IMR-90 (cell line): ENCODE results near the gene PIM3.

Experiments
- BHLHE40 ChIP-seq: fragments of 150-350 bp; IDR thresholded peaks from 2 replicates; pipeline ENCODE4 v1.6.1; 2016; ENCODE audit warnings: mild to moderate bottlenecking, low read depth, low read length
- CHD1 ChIP-seq: IDR thresholded peaks from 2 replicates; pipeline ENCODE4 v1.6.1; 2012; ENCODE audit warnings: low read depth, low read length, improper control_type of control experiment
- CTCF ChIP-seq: conservative IDR thresholded peaks from 2 replicates; pipeline ENCODE4 v1.5.1; 2012; ENCODE audit warnings: mild to moderate bottlenecking, low read depth, low read length, improper control_type of control experiment
- MAFK ChIP-seq: IDR thresholded peaks from 2 replicates; pipeline ENCODE4 v1.6.1; 2012; ENCODE audit warnings: low read depth, low read length, improper control_type of control experiment

DNA sequence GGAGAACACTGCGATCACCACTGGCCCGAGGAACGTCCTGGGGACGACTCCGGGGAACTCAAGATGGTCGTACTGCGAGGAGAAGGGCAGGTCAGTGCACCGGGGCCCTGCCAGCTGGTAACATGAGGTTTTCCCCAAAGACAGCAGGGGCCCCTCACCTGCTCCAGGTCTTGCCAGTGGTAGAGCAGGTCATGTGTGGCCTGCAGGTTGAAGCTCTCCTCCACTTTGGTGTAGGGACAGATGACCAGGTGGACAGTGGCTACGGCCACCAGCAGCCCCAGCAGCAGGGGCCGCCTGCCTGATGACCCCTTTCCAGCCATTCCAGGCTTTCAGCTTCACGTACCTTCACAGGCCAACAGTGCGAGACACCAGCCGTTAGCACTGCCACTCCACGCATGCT is 47.1 kb upstream of the PIM3 start:
- TF ChIP-seq CTCF (no peak), BHLHE40 (no peak), MAFK (no peak), CHD1 (no peak)
